ENCODE results near the gene EAPP. TPM values are rescaled to one million over a fixed set of nuclear protein-coding genes. Genes with fewer than 3 reads are reported as not detected.

The EAPP gene
- 10 to 100 TPM; 70.5 to 96.6 (median 76.1) TPM for total RNA-seq
- 91.2 TPM for total RNA-seq (2013)

GRCh38 chr14:34539407-34540180 lies at the start of gene EAPP:
EAPP (minus strand) TSS chr14:34539701; CDS start chr14:34539628, 73 bp downstream.
- peak; percentile 92 to 97 for DNase-seq
- H3K4me1 ChIP-seq (ENCODE audit: control insufficient read depth, insufficient read depth, low read length) = peaks cover 18% of the 10 kb centered on the region
- ATAC-seq = peak; percentile 98 to 100 (median 99)
- no peaks in the 10 kb centered on the region for H3K9me3 ChIP-seq (ENCODE audit: control insufficient read depth, insufficient read depth, low read length)
- peaks cover 8% of the 10 kb centered on the region for H3K36me3 ChIP-seq (ENCODE audit: control insufficient read depth, insufficient read depth, low read length)
- H3K27ac ChIP-seq (ENCODE audit: low read length) = peak within 1 kb of the TSS; percentile 94
- Mint-ChIP-seq H3K36me3 (no peaks in the 10 kb centered on the region), H3K27ac (peak within 1 kb of the TSS; percentile 98 to 100), H3K4me1 (peaks cover 18 to 20% of the 10 kb centered on the region in 2 donors), H3K9me3 (no peaks in the 10 kb centered on the region), H3K4me3 (peak within 1 kb of the TSS; percentile 99), H3K27me3 (ENCODE audit: low read depth in 2 of 2) (no peaks in the 10 kb centered on the region)
- intact Hi-C loops (cut with micrococcal nuclease) = loop anchor here (5.0 to 10.0 kb wide), 4 partner anchors 77 to 445 kb away; partner anchors contain the start of genes BAZ1A, SPTSSA and SRP54
- WGBS (ENCODE audit: insufficient coverage) = 3% methylated on average over 51 of the region's 59 CpGs
- no peaks in the 10 kb centered on the region for H3K27me3 ChIP-seq (ENCODE audit: control insufficient read depth, insufficient read depth, low read length)
- TF ChIP-seq CTCF (IDR thresholded peaks at IDR 0.05) = no peak
- peak within 1 kb of the TSS; percentile 87 for H3K4me3 ChIP-seq (ENCODE audit: low read length)

- H3K9me3 ChIP-seq (ENCODE audit: control insufficient read depth, insufficient read depth, low read length) = no peaks in the 10 kb centered on the region
- Mint-ChIP-seq H3K36me3 (no peaks in the 10 kb centered on the region), H3K27me3 (ENCODE audit: low read depth in 2 of 2) (no peaks in the 10 kb centered on the region), H3K27ac (no peak overlapping the region), H3K9me3 (no peaks in the 10 kb centered on the region), H3K4me3 (no peak overlapping the region), H3K4me1 (no peaks in the 10 kb centered on the region)
- ATAC-seq (no peak), DNase-seq (no peak)
- no peak overlapping the region for H3K27ac ChIP-seq (ENCODE audit: low read length)
- TF ChIP-seq CTCF (IDR thresholded peaks at IDR 0.05) = no peak
- intact Hi-C loops (cut with micrococcal nuclease) = no loop called here
- H3K4me3 ChIP-seq (ENCODE audit: low read length) = no peak overlapping the region
- 100% methylated on average over 5 of the region's 6 CpGs for WGBS (ENCODE audit: insufficient coverage)
- H3K36me3 ChIP-seq (ENCODE audit: control insufficient read depth, insufficient read depth, low read length) = peaks cover 51% of the 10 kb centered on the region
- H3K27me3 ChIP-seq (ENCODE audit: control insufficient read depth, insufficient read depth, low read length) = no peaks in the 10 kb centered on the region
- no peaks in the 10 kb centered on the region for H3K4me1 ChIP-seq (ENCODE audit: control insufficient read depth, insufficient read depth, low read length)
Measured at GRCh38 chr14:34583525-34583924, 44.0 kb upstream of the EAPP start.

GRCh38 chr14:34582117-34582680 lies 42.7 kb upstream of the EAPP start:
- Histone ChIP-seq H3K4me3 (ENCODE audit: low read length) (no peak overlapping the region), H3K9me3 (ENCODE audit: control insufficient read depth, insufficient read depth, low read length) (no peaks in the 10 kb centered on the region), H3K4me1 (ENCODE audit: control insufficient read depth, insufficient read depth, low read length) (no peaks in the 10 kb centered on the region), H3K27me3 (ENCODE audit: control insufficient read depth, insufficient read depth, low read length) (no peaks in the 10 kb centered on the region), H3K36me3 (ENCODE audit: control insufficient read depth, insufficient read depth, low read length) (peaks cover 51% of the 10 kb centered on the region), H3K27ac (ENCODE audit: low read length) (no peak overlapping the region)
- intact Hi-C loops (cut with micrococcal nuclease) = no loop called here
- Mint-ChIP-seq H3K9me3 (no peaks in the 10 kb centered on the region), H3K4me3 (no peak overlapping the region), H3K4me1 (no peaks in the 10 kb centered on the region), H3K27ac (no peak overlapping the region), H3K27me3 (ENCODE audit: low read depth in 2 of 2) (no peaks in the 10 kb centered on the region), H3K36me3 (no peaks in the 10 kb centered on the region)
- ATAC-seq (no peak), DNase-seq (no peak)
- WGBS (ENCODE audit: insufficient coverage) = 96% methylated on average over 11 of the region's 11 CpGs
- TF ChIP-seq CTCF (IDR thresholded peaks at IDR 0.05) = no peak
